ENCODE data around the gene PTPRC.

DNA sequence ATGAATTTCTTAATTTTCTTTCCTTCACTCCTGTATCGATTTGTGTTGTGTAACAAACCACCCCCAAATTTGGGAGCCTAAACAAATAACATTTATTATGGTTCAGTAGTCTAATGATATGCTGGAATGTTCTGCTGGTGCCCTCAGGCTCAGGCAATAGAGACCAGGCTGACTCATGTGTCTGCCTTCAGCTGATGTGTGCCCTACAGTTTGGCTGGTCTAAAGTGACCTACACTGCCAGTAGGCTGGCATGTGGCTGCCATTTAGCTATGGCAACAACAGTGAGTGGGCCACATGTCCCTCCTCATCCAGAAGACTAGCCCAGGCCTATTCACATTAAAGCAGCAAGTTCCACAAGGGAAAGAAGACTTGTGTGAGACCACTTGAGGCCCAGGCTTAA lies 115.8 kb downstream of the PTPRC start:
- TF ChIP-seq POLR2AphosphoS5 (IDR thresholded peaks at IDR 0.05; ENCODE audit: low read depth, low read length) = no peak
- TF ChIP-seq TAF1 (IDR thresholded peaks at IDR 0.05; ENCODE audit: low read depth, low read length) = no peak

All from GM12891 (cell line).